Dendritic cell treated with granulocyte-macrophage colony-stimulating factor and Interleukin-4, amounts not matched to agents 40 ng/mL and 50 ng/mL, for 4 days (primary cell): Measurements from ENCODE around the gene PNMT.
"Not testable (repeated sequence)": the region's sequence is repeated elsewhere in the genome, so short reads cannot be mapped to it uniquely, and the experiment has no call there.

Source experiments
- H3K27ac Mint-ChIP-seq: one replicate; pipeline ENCODE4 v1.8.0; 2022; ENCODE audit warnings: mild to moderate bottlenecking, mixed read lengths
- H3K27me3 Mint-ChIP-seq: one replicate; pipeline ENCODE4 v1.8.0; 2022; ENCODE audit warnings: mild to moderate bottlenecking, mixed read lengths
- H3K36me3 Mint-ChIP-seq: one replicate; pipeline ENCODE4 v1.8.0; 2022; ENCODE audit warnings: low read depth, mixed read lengths
- H3K4me1 Mint-ChIP-seq: one replicate; pipeline ENCODE4 v1.8.0; 2022; ENCODE audit warnings: low read depth, mixed read lengths
- H3K4me3 Mint-ChIP-seq: one replicate; pipeline ENCODE4 v1.8.0; 2022; ENCODE audit warnings: mild to moderate bottlenecking, moderate library complexity, mixed read lengths
- H3K9me3 Mint-ChIP-seq: one replicate; pipeline ENCODE4 v1.8.0; 2022; ENCODE audit warnings: mixed read lengths
- intact Hi-C: fragments of 100-400 bp; cut with micrococcal nuclease; formaldehyde crosslinking; loops from one replicate; pipeline ENCODE4 v1.15.0; 2022

The PNMT gene

DNA sequence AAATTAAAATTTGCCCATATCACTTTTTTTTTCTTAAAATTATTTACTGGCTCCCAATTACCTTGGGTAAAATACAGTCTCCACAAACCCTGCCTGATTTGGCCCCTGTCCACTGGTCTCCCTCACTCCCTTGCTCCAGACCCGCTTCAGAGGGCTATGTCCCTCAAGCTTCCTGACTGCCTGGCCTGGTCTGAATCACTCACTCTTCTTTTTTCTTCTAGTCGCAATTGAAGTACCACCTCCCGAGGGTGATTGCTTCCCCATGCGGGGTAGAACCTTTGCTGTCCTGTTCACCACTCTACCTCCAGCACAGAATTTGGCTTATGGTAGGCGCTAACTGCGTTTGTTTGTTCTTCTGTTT is 20.2 kb downstream of the PNMT start:
- Mint-ChIP-seq H3K4me1 (peaks cover 21% of the 10 kb centered on the region), H3K27ac (peak overlapping the region; percentile 84), H3K27me3 (peaks cover 5% of the 10 kb centered on the region), H3K9me3 (no peaks in the 10 kb centered on the region), H3K36me3 (peaks cover 34% of the 10 kb centered on the region), H3K4me3 (peak overlapping the region; percentile 84)
- intact Hi-C loops: loop anchor here (1.0 to 5.0 kb wide), 2 partner anchors 42 to 239 kb away; partner anchors contain the start of genes LRRC3C, MIEN1 and ORMDL3

- Mint-ChIP-seq H3K4me3 (peak overlapping the region; percentile 84), H3K36me3 (peaks cover 31% of the 10 kb centered on the region), H3K4me1 (peaks cover 21% of the 10 kb centered on the region), H3K9me3 (no peaks in the 10 kb centered on the region), H3K27me3 (peaks cover 5% of the 10 kb centered on the region), H3K27ac (peak overlapping the region; percentile 84)
- intact Hi-C loops: loop anchor here (1.0 to 5.0 kb wide), 2 partner anchors 41 to 238 kb away; partner anchors contain the start of genes LRRC3C, MIEN1 and ORMDL3
These were observed 20.7 kb downstream of the PNMT start for GRCh38 chr17:39688945-39689344.

DNA sequence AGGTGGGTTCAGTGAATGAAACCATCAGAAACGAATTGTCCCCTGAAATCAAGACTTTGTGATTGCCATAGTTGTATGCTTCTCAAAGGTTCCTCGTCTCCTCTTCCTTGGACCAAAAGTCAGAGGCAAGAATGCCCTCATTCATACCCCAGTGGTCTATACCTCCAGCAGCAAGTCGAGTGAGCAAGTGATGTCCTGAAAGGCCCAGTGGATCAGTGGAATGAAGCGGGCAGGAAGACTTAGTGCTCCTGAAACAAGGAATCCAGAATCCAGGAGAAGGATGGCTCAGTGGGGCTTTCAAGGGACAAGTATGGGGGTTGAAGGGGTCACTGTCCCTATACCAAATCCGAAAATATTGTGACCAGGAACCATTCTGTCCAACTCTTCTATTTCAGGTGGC is 26.3 kb downstream of the PNMT start:
- intact Hi-C loops: no loop called here
- Mint-ChIP-seq H3K27ac (no peak overlapping the region), H3K9me3 (no peaks in the 10 kb centered on the region), H3K36me3 (no peaks in the 10 kb centered on the region), H3K4me1 (peaks cover 2% of the 10 kb centered on the region), H3K4me3 (no peak overlapping the region), H3K27me3 (peaks cover 28% of the 10 kb centered on the region)

GRCh38 chr17:39695089-39695474 is 26.8 kb downstream of the PNMT start:
- H3K9me3 Mint-ChIP-seq: no peaks in the 10 kb centered on the region
- intact Hi-C loops: no loop called here

GRCh38 chr17:39696731-39697130 is 28.5 kb downstream of the PNMT start:
- no peaks in the 10 kb centered on the region for H3K9me3 Mint-ChIP-seq
- H3K36me3 Mint-ChIP-seq: no peaks in the 10 kb centered on the region
- peaks cover 43% of the 10 kb centered on the region for H3K27me3 Mint-ChIP-seq
- H3K4me3 Mint-ChIP-seq: no peak overlapping the region
- no peak overlapping the region for H3K27ac Mint-ChIP-seq
- intact Hi-C loops: no loop called here
- peaks cover 10% of the 10 kb centered on the region for H3K4me1 Mint-ChIP-seq

More at GRCh38 chr17:39695089-39695474, 26.8 kb downstream of the PNMT start:
- Mint-ChIP-seq H3K36me3 (no peaks in the 10 kb centered on the region), H3K27ac (no peak overlapping the region), H3K4me1 (peaks cover 7% of the 10 kb centered on the region), H3K4me3 (no peak overlapping the region), H3K27me3 (peaks cover 31% of the 10 kb centered on the region)

DNA sequence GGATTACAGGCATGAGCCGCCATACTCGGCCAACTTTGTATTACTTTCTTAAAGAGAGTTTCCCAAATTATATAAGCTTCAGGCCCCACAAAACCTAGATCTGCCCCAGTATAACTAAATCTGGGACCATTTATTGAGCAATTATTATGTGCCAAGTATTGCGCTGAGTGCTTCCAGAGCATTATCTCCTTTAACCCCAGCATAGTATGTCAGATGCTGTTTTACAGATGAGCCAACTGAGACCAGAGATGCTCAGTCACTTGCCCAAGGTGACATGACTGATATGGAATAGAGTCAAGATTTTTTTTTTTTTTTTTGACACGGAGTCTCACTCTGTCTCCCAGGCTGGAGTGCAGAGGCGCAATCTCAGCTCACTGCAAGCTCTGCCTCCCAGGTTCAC is 29.7 kb downstream of the PNMT start:
- H3K4me3 Mint-ChIP-seq: no peak overlapping the region
- H3K27ac Mint-ChIP-seq: no peak overlapping the region
- H3K36me3 Mint-ChIP-seq: no peaks in the 10 kb centered on the region
- peaks cover 10% of the 10 kb centered on the region for H3K4me1 Mint-ChIP-seq
- intact Hi-C loops: no loop called here
- H3K9me3 Mint-ChIP-seq: no peaks in the 10 kb centered on the region
- H3K27me3 Mint-ChIP-seq: peaks cover 55% of the 10 kb centered on the region

- H3K4me3 Mint-ChIP-seq, intact Hi-C loops, H3K36me3 Mint-ChIP-seq, H3K27ac Mint-ChIP-seq, H3K9me3 Mint-ChIP-seq: not testable (repeated sequence)
- Mint-ChIP-seq H3K27me3 (peaks cover 59% of the 10 kb centered on the region), H3K4me1 (peaks cover 10% of the 10 kb centered on the region)
These were observed 31.0 kb downstream of the PNMT start for GRCh38 chr17:39699157-39699817.

DNA sequence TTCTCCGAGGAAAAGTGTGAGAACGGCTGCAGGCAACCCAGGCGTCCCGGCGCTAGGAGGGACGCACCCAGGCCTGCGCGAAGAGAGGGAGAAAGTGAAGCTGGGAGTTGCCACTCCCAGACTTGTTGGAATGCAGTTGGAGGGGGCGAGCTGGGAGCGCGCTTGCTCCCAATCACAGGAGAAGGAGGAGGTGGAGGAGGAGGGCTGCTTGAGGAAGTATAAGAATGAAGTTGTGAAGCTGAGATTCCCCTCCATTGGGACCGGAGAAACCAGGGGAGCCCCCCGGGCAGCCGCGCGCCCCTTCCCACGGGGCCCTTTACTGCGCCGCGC is 31.5 kb downstream of the PNMT start, which contains the start of gene ERBB2:
Gene ERBB2 (plus strand): TSS at position 247 of the 330 bp plus-strand sequence. CDS start 175 bp downstream, outside the sequence.
- peak within 1 kb of the TSS; percentile 17 for H3K4me3 Mint-ChIP-seq
- no peaks in the 10 kb centered on the region for H3K36me3 Mint-ChIP-seq
- H3K9me3 Mint-ChIP-seq: no peaks in the 10 kb centered on the region
- intact Hi-C loops: no loop called here
- peaks cover 10% of the 10 kb centered on the region for H3K4me1 Mint-ChIP-seq
- H3K27me3 Mint-ChIP-seq: peaks cover 59% of the 10 kb centered on the region
- no peak within 1 kb of the TSS for H3K27ac Mint-ChIP-seq

DNA sequence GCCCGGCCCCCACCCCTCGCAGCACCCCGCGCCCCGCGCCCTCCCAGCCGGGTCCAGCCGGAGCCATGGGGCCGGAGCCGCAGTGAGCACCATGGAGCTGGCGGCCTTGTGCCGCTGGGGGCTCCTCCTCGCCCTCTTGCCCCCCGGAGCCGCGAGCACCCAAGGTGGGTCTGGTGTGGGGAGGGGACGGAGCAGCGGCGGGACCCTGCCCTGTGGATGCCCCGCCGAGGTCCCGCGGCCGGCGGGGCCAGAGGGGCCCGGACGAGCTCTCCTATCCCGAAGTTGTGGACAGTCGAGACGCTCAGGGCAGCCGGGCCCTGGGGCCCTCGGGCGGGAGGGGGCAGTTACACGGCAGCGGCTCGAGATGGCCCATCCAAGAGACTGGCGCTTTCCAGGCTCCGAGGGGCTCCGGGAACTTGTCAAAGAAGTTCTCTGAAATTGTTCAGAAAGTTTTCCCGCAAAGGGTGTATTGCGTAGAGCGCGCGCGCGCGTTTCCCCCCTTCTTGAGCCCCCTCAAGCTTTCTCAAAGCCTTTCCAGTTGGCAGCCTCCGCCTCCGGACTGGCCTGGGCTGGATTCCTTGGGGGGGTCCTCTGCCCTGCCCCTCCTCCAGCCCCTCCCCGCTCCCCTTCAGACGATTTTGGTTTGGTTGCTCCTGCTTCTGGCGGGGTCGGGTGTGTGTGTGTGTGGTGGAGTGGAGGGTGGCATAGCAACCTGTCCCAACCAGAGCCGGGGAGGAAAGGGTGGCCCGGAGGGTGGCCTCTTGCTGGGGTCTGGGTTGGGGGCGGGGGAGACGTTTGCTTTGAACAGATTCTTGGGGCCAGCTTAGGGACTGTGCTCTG is 32.1 kb downstream of the PNMT start:
- Mint-ChIP-seq H3K36me3 (no peaks in the 10 kb centered on the region), H3K27ac (no peak overlapping the region), H3K4me3 (peak overlapping the region; percentile 17), H3K4me1 (peaks cover 10% of the 10 kb centered on the region), H3K9me3 (no peaks in the 10 kb centered on the region), H3K27me3 (peaks cover 59% of the 10 kb centered on the region)
- intact Hi-C loops: no loop called here

- no peaks in the 10 kb centered on the region for H3K9me3 Mint-ChIP-seq
- no peak overlapping the region for H3K27ac Mint-ChIP-seq
- peaks cover 10% of the 10 kb centered on the region for H3K4me1 Mint-ChIP-seq
- H3K36me3 Mint-ChIP-seq: no peaks in the 10 kb centered on the region
- peaks cover 57% of the 10 kb centered on the region for H3K27me3 Mint-ChIP-seq
- H3K4me3 Mint-ChIP-seq: no peak overlapping the region
- intact Hi-C loops: no loop called here
These were observed 32.9 kb downstream of the PNMT start for GRCh38 chr17:39701012-39701783.

DNA sequence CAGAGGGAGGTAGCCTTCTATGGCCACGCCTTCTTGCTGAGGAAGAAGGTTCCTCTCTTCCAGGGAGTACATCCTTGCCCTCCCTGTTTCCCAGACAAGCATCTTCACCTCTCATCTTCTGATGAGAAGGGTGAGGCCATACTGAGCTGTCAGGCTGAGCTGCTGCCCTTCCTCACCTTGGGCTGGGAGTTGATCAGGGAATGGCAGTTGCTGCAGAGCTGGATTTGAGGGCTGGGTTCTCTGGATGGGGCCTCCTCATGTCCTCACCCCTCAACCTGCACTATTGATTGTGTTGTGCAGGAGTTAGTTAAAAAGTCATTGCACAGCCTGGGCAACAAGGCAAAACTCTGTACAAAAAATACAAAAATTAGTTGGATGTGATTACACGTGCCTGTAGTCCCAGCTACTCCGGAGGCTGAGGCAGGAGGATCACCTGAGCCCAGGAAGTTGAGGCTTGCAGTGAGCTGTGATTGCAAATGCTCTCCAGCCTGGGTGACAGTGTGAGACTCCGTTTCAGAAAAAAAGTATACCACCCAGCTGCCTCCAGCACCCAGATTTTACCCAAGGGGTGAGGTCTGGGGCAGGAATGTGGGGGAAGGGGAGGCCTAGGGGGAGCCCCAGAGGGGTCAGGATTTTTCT is 33.6 kb downstream of the PNMT start:
- Mint-ChIP-seq H3K4me1 (peaks cover 10% of the 10 kb centered on the region), H3K36me3 (no peaks in the 10 kb centered on the region), H3K27ac (no peak overlapping the region), H3K4me3 (no peak overlapping the region), H3K9me3 (no peaks in the 10 kb centered on the region), H3K27me3 (peaks cover 55% of the 10 kb centered on the region)
- intact Hi-C loops: no loop called here

- intact Hi-C loops: no loop called here
- H3K9me3 Mint-ChIP-seq: no peaks in the 10 kb centered on the region
- H3K27me3 Mint-ChIP-seq: peaks cover 48% of the 10 kb centered on the region
- peaks cover 10% of the 10 kb centered on the region for H3K4me1 Mint-ChIP-seq
- H3K4me3 Mint-ChIP-seq: no peak overlapping the region
- H3K27ac Mint-ChIP-seq: no peak overlapping the region
- H3K36me3 Mint-ChIP-seq: no peaks in the 10 kb centered on the region
These were observed 34.9 kb downstream of the PNMT start for GRCh38 chr17:39702901-39703893.

DNA sequence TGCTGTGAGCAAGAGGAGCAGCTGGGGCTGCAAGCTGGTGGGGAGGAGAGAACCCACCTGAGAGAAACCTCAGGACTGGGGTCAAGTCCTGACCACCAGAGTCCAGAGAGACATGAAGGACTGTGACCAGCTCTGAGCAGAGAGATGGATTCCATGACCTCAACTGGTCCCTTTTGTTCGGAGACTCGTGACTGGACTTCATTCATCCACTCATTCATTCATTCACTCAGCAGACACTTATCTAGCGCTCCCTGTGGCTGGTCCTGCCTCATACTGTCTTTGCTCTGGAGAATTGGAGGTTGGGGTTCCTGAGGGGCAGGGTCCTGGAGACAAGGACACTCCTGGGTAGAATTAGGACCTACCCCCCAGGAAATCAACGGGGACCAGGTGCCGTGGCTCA is 35.7 kb downstream of the PNMT start:
- no peak overlapping the region for H3K27ac Mint-ChIP-seq
- peaks cover 43% of the 10 kb centered on the region for H3K27me3 Mint-ChIP-seq
- H3K4me1 Mint-ChIP-seq: peaks cover 10% of the 10 kb centered on the region
- H3K36me3 Mint-ChIP-seq: no peaks in the 10 kb centered on the region
- no peak overlapping the region for H3K4me3 Mint-ChIP-seq
- H3K9me3 Mint-ChIP-seq: no peaks in the 10 kb centered on the region
- intact Hi-C loops: no loop called here
